Caco-2 (cell line): ENCODE data around the gene IFNA2. TPM values are rescaled to one million over a fixed set of nuclear protein-coding genes. Genes with fewer than 3 reads are reported as not detected.

Experiments used
- BruUV-seq: library from RNA; stranded (reverse); fragments of 400-500 nt; replicated peaks from 2 replicates; lab custom pipeline; 2021; lab: Mats Ljungman, UMichigan
- CTCF ChIA-PET: fragments of 300-600 bp; sonication (Branson Sonifier 250); formaldehyde crosslinking; loops from one replicate; lab custom pipeline; 2022; ENCODE audit warnings: antibody characterized with exemption; lab: Charles Lee
- POLR2A ChIA-PET: fragments of 300-600 bp; sonication (Branson Sonifier 250); formaldehyde crosslinking; loops from one replicate; lab custom pipeline; 2022; ENCODE audit warnings: antibody characterized with exemption; lab: Charles Lee
- DNase-seq, 2 experiments: peaks; one replicate each; pipeline versions ENCODE4 v3.0.0 to v3.0.0-alpha.2; 2020 to 2022
- H3K27me3 ChIP-seq: replicated peaks from 2 replicates; pipeline ENCODE4 v1.6.0; 2011; ENCODE audit warnings: low read length; ENCODE audit not compliant: control insufficient read depth, insufficient read depth
- H3K36me3 ChIP-seq: 2 replicates; pipeline ENCODE4 v1.5.1; 2011; ENCODE audit warnings: low read length; ENCODE audit not compliant: control insufficient read depth, insufficient read depth
- H3K4me1 ChIP-seq: fragments of 250-450 bp; sonication (Bioruptor Pico); 2 replicates; pipeline ENCODE4 v1.5.1; 2020; ENCODE audit warnings: mild to moderate bottlenecking
- H3K4me3 ChIP-seq: 2 replicates; pipeline ENCODE4 v1.5.1; 2011; ENCODE audit warnings: low read depth, mild to moderate bottlenecking, control low read depth, low read length
- H3K9me3 ChIP-seq: fragments of 250-450 bp; sonication (Bioruptor Pico); 2 replicates; pipeline ENCODE4 v1.5.1; 2020; ENCODE audit warnings: mild to moderate bottlenecking, moderate library complexity
- H3K27ac Mint-ChIP-seq: one replicate; pipeline ENCODE4 v1.8.0; 2022; ENCODE audit warnings: mixed read lengths; ENCODE audit not compliant: unreplicated experiment
- H3K27me3 Mint-ChIP-seq: one replicate; pipeline ENCODE4 v1.8.0; 2022; ENCODE audit warnings: mixed read lengths; ENCODE audit not compliant: insufficient read depth, unreplicated experiment
- H3K36me3 Mint-ChIP-seq: one replicate; pipeline ENCODE4 v1.8.0; 2022; ENCODE audit warnings: mild to moderate bottlenecking, mixed read lengths; ENCODE audit not compliant: insufficient read depth, unreplicated experiment
- H3K4me1 Mint-ChIP-seq: one replicate; pipeline ENCODE4 v1.8.0; 2022; ENCODE audit warnings: low read depth, mixed read lengths; ENCODE audit not compliant: unreplicated experiment
- H3K4me3 Mint-ChIP-seq: one replicate; pipeline ENCODE4 v1.8.0; 2022; ENCODE audit warnings: mild to moderate bottlenecking, moderate library complexity, mixed read lengths; ENCODE audit not compliant: unreplicated experiment
- H3K9me3 Mint-ChIP-seq: one replicate; pipeline ENCODE4 v1.8.0; 2022; ENCODE audit warnings: mixed read lengths; ENCODE audit not compliant: unreplicated experiment
- intact Hi-C: fragments of 100-400 bp; cut with micrococcal nuclease; formaldehyde crosslinking; loops from one replicate; pipeline ENCODE4 v1.10.0; 2022; ENCODE audit not compliant: unreplicated experiment
- total RNA-seq: library from RNA; stranded (reverse); gene quantifications from 2 replicates; pipeline ENCODE4 v1.2.3, GENCODE V29; 2022
- TF ChIP-seq, protein P1 (sequence below), 2 experiments: fragments of 200-600 bp in 1 of 2; IDR thresholded peaks; 1 replicate in 1 of 2; 2 replicates in 1 of 2; pipeline versions ENCODE4 v1.5.1 to v1.8.0; 2011 to 2022; ENCODE audit warnings: antibody characterized with exemption in 1 of 2, control low read depth in 1 of 2, inconsistent platforms in 1 of 2, low read depth in 1 of 2, low read length in 1 of 2, mild to moderate bottlenecking in 1 of 2, moderate library complexity in 1 of 2; ENCODE audit not compliant: insufficient read depth in 1 of 2, severe bottlenecking in 1 of 2, unreplicated experiment in 1 of 2

The IFNA2 gene
- total RNA-seq, 1 experiment from 2014 or later = not detected

DNA sequence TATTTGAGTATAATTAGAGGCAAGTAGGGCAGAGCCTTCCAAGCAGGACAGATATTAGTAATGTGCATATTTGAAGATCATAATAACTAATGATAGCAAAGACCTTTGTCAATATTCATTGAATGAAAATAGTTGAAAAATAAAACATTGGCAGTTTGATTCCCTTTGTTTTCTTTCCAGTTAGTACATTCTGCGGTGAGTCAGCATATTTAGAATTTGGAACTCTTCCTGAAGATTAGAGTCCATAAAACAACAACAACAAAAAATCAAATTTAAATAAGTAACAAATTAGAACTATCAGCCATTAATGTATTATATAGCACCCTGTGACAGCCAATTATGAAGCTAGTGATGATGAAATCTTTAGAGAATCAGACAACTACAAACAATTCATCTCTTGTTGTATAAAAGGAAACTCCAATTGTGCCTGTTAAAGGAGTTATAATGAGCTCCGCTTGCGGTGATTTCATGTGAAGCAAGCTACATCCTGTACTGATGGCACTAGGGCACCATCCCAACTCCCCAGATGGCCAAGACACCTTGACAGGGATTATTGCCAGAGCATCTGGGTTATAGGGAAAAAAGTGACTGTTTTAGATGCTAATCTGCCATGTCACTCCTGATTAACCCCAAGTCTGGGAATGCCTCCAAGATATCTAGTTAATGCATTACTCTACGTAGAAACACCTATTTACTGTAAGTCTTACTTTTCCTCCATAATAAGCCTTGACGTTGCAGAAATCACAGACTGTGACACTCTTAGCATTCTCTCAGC, 30.5 kb upstream of the IFNA2 start:
- Histone ChIP-seq H3K36me3 (no peaks in the 10 kb centered on the region), H3K4me3 (no peak overlapping the region), H3K27me3 (no peaks in the 10 kb centered on the region), H3K9me3 (no peaks in the 10 kb centered on the region), H3K4me1 (no peaks in the 10 kb centered on the region)
- ChIA-PET POLR2A (no interaction called here), CTCF (no interaction called here)
- no peak for DNase-seq
- no peak overlapping the region for H3K4me3 Mint-ChIP-seq
- TF ChIP-seq, protein P1, sequence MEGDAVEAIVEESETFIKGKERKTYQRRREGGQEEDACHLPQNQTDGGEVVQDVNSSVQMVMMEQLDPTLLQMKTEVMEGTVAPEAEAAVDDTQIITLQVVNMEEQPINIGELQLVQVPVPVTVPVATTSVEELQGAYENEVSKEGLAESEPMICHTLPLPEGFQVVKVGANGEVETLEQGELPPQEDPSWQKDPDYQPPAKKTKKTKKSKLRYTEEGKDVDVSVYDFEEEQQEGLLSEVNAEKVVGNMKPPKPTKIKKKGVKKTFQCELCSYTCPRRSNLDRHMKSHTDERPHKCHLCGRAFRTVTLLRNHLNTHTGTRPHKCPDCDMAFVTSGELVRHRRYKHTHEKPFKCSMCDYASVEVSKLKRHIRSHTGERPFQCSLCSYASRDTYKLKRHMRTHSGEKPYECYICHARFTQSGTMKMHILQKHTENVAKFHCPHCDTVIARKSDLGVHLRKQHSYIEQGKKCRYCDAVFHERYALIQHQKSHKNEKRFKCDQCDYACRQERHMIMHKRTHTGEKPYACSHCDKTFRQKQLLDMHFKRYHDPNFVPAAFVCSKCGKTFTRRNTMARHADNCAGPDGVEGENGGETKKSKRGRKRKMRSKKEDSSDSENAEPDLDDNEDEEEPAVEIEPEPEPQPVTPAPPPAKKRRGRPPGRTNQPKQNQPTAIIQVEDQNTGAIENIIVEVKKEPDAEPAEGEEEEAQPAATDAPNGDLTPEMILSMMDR (IDR thresholded peaks at IDR 0.05; ENCODE audit: insufficient read depth in 1 of 2, low read depth in 1 of 2, low read length in 1 of 2, severe bottlenecking in 1 of 2, unreplicated experiment in 1 of 2) = no peak
- intact Hi-C loops = no loop called here
- no peaks in the 10 kb centered on the region for H3K36me3 Mint-ChIP-seq
- no peak overlapping the region for H3K27ac Mint-ChIP-seq
- BruUV-seq = no TSS peak
- H3K4me1 Mint-ChIP-seq = no peaks in the 10 kb centered on the region
- peaks cover 3% of the 10 kb centered on the region for H3K27me3 Mint-ChIP-seq
- no peaks in the 10 kb centered on the region for H3K9me3 Mint-ChIP-seq

DNA sequence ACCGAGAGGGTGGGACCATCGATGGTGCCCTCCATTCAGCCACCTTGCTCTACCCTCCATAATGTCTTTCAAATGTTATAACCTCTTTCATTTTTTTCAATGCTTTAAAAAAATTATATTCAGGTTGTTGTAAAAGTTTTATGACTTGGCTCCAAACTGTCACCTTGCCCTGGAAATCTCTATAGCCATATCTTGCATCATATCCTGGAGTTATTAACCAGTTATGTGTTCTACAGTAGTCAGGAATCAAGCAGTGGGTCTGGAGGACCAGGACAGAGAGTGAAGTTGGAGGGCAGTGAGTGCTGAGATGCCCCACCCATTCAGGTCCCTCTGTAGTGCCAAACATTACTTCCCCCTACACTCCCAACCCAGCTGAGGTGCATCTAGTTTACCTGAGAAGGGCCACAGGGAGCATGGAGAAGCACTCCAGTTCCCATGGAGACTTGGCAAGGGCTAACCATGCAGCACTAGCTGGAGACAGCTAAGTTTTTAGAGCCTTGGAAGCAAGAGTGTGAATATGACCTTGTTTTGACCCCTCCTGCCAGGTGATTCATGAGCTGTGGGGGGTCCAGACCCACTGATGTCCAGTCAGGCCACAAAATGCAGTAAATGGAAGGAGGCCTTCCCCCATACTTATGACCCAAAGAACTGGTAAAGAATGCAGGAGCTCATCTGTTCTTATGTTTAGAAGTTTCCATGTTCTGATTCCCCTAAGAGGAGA, 29.2 kb upstream of the IFNA2 start:
- H3K27me3 ChIP-seq = no peaks in the 10 kb centered on the region
- BruUV-seq = no TSS peak
- H3K27me3 Mint-ChIP-seq = peaks cover 8% of the 10 kb centered on the region
- no peak overlapping the region for H3K4me3 Mint-ChIP-seq
- DNase-seq = no peak
- no peaks in the 10 kb centered on the region for H3K36me3 ChIP-seq
- H3K4me1 Mint-ChIP-seq = no peaks in the 10 kb centered on the region
- H3K9me3 ChIP-seq = no peaks in the 10 kb centered on the region
- no peaks in the 10 kb centered on the region for H3K4me1 ChIP-seq
- H3K9me3 Mint-ChIP-seq = no peaks in the 10 kb centered on the region
- H3K4me3 ChIP-seq = no peak overlapping the region
- ChIA-PET CTCF (no interaction called here), POLR2A (no interaction called here)
- no peaks in the 10 kb centered on the region for H3K36me3 Mint-ChIP-seq
- TF ChIP-seq, protein P1 (IDR thresholded peaks at IDR 0.05; ENCODE audit: insufficient read depth in 1 of 2, low read depth in 1 of 2, low read length in 1 of 2, severe bottlenecking in 1 of 2, unreplicated experiment in 1 of 2) = no peak
- no peak overlapping the region for H3K27ac Mint-ChIP-seq
- intact Hi-C loops = no loop called here

DNA sequence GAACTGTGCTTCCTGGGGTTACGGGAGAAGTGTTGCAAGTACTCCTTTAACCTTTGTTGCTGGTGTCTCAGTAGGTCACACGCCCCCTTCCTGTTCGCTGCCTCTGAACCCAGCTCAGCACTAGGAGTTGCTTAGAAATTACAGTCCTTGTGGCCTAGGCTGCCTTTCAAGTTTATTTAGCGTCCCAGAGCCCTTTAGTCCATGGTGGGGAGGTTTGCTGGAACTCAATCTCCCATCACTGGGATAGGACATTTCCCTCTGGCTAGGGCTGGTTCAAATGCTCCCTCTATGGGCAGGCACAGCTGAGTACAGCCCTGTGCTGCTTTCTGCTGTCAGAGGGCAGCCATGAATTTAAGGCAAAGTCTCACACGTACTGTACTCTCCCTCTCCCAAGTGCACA, 28.4 kb upstream of the IFNA2 start:
- Histone ChIP-seq H3K36me3 (no peaks in the 10 kb centered on the region), H3K9me3 (no peaks in the 10 kb centered on the region), H3K27me3 (no peaks in the 10 kb centered on the region), H3K4me1 (no peaks in the 10 kb centered on the region), H3K4me3 (no peak overlapping the region)
- no peaks in the 10 kb centered on the region for H3K4me1 Mint-ChIP-seq
- no peaks in the 10 kb centered on the region for H3K36me3 Mint-ChIP-seq
- peaks cover 8% of the 10 kb centered on the region for H3K27me3 Mint-ChIP-seq
- no peaks in the 10 kb centered on the region for H3K9me3 Mint-ChIP-seq
- no peak overlapping the region for H3K4me3 Mint-ChIP-seq
- no peak overlapping the region for H3K27ac Mint-ChIP-seq
- no TSS peak for BruUV-seq
- ChIA-PET CTCF (no interaction called here), POLR2A (no interaction called here)
- TF ChIP-seq, protein P1 (IDR thresholded peaks at IDR 0.05; ENCODE audit: insufficient read depth in 1 of 2, low read depth in 1 of 2, low read length in 1 of 2, severe bottlenecking in 1 of 2, unreplicated experiment in 1 of 2) = no peak
- DNase-seq = peak in 1 of 2 experiments; percentile 8
- intact Hi-C loops = no loop called here
